Astrocyte of the spinal cord (primary cell): ENCODE results near the gene DIP2B.

Experiments
- DNase-seq: peaks from one replicate; pipeline ENCODE4 v3.0.0; 2011; ENCODE audit warnings: low read depth, low spot score
- H3K4me3 ChIP-seq: 2 replicates; pipeline ENCODE4 v1.5.1; 2011; ENCODE audit warnings: low read depth, mild to moderate bottlenecking, low read length, moderate library complexity
- in situ Hi-C: cut with HindIII; loops from 2 replicates; pipeline ENCODE4 v1.10.0; 2017; ENCODE audit warnings: low sequenced_read_pairs
- TF ChIP-seq, protein P1 (sequence below): IDR thresholded peaks from 2 replicates; pipeline ENCODE4 v1.5.1; 2012; ENCODE audit warnings: low read depth, mild to moderate bottlenecking, low read length, inconsistent platforms

The DIP2B gene

DNA sequence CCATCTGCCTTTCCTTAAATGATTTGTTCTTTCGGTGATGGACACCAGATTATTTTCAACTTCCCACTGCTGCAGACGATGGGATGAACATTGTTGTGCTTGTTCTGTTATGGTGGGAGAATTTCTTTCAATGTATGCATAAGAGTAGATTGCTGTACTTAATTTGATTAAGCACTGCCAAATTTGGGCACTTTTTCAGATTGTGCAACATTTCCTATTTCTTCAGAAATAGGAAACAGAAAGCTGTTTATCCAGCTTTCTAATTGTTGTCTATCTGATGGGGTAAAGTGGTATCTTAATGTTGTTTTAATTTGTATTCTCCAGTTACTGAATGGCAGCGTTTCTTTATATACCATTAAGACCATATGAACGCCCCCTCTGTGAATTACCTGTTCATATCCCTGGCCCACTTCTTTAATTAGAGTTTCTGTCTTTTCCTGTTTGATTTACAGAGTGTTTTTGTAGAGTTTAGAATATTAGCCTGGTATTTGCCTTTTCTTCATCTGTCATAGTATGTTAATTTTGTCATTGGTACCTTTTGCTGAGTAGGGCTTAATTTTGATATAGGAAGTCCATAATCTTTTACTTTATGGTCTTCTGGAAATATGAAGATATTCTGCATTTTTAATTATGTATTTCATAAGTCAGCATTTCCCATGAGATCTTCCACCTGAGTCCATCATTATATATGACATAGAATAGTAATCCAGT lies 59.6 kb downstream of the DIP2B start:
- TF ChIP-seq, protein P1, sequence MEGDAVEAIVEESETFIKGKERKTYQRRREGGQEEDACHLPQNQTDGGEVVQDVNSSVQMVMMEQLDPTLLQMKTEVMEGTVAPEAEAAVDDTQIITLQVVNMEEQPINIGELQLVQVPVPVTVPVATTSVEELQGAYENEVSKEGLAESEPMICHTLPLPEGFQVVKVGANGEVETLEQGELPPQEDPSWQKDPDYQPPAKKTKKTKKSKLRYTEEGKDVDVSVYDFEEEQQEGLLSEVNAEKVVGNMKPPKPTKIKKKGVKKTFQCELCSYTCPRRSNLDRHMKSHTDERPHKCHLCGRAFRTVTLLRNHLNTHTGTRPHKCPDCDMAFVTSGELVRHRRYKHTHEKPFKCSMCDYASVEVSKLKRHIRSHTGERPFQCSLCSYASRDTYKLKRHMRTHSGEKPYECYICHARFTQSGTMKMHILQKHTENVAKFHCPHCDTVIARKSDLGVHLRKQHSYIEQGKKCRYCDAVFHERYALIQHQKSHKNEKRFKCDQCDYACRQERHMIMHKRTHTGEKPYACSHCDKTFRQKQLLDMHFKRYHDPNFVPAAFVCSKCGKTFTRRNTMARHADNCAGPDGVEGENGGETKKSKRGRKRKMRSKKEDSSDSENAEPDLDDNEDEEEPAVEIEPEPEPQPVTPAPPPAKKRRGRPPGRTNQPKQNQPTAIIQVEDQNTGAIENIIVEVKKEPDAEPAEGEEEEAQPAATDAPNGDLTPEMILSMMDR, result no peak
- in situ Hi-C loops, result no loop called here
- H3K4me3 ChIP-seq, result no peak overlapping the region
- DNase-seq, result no peak

DNA sequence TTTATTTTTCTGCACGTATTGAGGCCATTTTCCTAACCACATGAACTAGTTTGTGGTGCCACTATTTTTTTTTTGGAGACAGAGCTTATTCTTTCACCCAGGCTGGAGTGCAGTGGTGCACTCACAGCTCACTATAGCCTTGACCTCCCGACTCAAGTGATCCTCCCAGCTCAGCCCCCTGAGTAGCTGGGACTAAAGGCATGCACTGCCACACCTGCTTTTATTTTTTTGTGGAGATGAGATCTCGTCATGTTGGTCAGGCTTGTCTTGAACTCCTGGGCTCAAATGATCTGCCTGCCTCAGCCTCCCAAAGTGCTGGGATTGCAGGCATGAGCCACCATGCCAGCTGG lies 60.1 kb downstream of the DIP2B start:
- no peak overlapping the region for H3K4me3 ChIP-seq
- DNase-seq, result no peak
- in situ Hi-C loops, result no loop called here
- TF ChIP-seq, protein P1, result no peak

DNA sequence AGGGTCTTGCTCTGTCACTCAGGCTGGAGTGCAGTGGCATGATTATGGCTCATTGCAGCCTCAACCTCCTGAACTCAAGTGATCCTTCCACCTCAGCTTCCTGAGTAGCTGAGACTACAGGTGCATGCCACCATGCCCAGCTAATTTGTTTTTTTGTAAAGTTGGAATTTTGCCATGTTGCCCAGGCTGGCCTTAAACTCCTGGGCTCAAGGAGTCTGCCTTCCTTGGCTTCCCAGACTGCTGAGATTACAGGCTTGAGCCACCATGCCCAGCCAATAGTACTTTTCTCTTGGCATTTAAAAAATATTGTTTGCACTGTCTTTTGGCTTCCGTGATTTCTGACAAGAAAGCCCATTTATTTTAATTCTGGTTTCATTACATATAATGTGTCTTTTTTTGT lies 61.3 kb downstream of the DIP2B start:
- TF ChIP-seq, protein P1, result no peak
- no peak for DNase-seq
- H3K4me3 ChIP-seq, result no peak overlapping the region
- in situ Hi-C loops, result no loop called here

DNA sequence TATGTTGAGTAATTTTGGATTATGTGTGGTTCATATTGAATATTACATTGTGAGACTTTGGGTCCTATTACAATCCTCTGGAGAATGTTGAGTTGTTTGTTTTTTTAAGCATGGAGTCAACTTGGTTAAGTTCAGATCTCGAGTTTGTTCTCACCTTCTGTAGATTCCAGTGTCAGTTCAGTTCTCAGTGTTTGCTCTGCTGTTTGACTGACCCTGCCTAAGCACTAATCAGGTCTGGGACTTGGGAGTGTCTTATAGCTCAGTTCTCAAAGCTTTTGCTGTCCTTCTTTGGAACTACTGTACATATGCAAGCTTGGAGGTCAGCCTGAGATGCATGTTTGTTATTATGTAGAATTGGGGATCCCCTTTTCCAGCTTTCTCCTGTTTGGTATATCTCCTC lies 63.1 kb downstream of the DIP2B start:
- no peak overlapping the region for H3K4me3 ChIP-seq
- in situ Hi-C loops, result no loop called here
- peak; percentile 25 for DNase-seq
- TF ChIP-seq, protein P1, result no peak

DNA sequence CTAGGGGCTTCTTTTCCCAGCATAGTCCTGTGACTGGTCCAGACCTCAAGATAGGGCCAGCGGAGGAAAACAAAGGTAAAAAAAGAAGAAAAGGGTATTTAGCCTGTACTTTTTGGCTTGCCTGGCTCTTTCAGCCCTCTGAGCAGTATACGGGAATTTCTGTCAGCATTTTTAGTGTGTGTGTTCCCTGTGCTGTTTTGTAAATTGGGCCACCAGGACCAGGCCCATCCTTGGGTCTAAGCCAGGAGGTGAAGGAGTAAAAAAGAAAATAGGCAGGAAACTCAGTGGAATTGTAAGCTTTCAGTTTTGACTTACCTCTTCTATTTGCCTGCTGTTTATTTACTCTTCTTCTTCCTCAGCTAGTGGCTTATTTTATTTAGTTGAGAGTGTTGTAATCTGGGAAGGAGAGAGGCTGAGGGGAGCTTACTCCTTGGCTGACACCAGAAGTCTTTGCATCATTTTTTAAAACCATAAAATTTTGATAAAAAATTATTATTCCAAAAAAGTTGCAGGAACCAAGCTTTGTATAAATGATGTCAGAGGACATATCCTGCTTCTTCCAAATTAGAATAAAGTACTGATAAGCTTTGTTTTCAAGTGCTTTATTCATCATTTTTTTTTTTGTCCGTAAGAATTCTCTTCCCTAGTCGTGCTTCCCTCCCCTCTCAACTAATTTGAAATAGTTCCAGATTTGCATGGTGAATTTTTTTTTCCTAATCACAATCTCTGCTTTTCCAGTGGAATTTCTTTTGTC lies 63.7 kb downstream of the DIP2B start:
- TF ChIP-seq, protein P1, result no peak
- peak; percentile 28 for DNase-seq
- H3K4me3 ChIP-seq, result no peak overlapping the region
- in situ Hi-C loops, result no loop called here

DNA sequence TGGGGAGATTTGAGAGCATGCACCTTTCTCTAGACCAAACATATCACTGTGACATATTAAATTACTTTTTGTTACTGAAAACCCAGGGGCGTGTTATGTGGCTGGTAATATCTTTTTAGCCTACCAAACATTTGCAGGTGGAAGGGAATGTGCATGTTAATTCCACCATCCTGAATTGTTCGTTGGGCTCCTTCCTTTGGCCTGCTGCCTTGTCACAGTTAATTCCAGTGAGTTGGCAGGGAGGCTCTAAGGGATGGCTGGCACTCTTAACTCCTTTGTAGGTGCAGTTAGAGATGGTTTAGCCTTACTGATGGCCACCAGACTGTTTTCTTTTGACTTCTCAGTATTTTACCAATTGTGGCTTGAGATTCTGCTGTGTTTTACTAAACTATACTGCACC lies 64.5 kb downstream of the DIP2B start:
- TF ChIP-seq, protein P1, result no peak
- in situ Hi-C loops, result no loop called here
- H3K4me3 ChIP-seq, result no peak overlapping the region
- no peak for DNase-seq
